Stimulated activated naive B cell treated with anti-CD40 and anti-IgM and Interleukin-4, amounts not matched to agents 10 μg/mL and 1 μg/mL and 100 μg/mL, for 72 hours (primary cell): ENCODE data around the gene SYVN1.
"Not testable (repeated sequence)": the region's sequence is repeated elsewhere in the genome, so short reads cannot be mapped to it uniquely, and the experiment has no call there.

Experiments
- ATAC-seq, 2 donors: fragments of 150-1000 bp; cut with Tn5 transposase; replicated peaks; 2 replicates each; pipeline ENCODE4 v1.10.0; 2021; ENCODE audit warnings: moderate library complexity in 1 of 2
- DNase-seq: peaks from one replicate; pipeline ENCODE4 v3.0.0; 2021
- H3K27ac Mint-ChIP-seq: one replicate; pipeline ENCODE4 v1.8.0; 2022; ENCODE audit warnings: mild to moderate bottlenecking, mixed read lengths
- H3K27me3 Mint-ChIP-seq, 2 donors: one replicate each; pipeline ENCODE4 v1.8.0; 2022; ENCODE audit warnings: mixed read lengths in 2 of 2
- H3K36me3 Mint-ChIP-seq, 2 donors: one replicate each; pipeline ENCODE4 v1.8.0; 2022; ENCODE audit warnings: mixed read lengths in 2 of 2, mild to moderate bottlenecking in 1 of 2
- H3K4me1 Mint-ChIP-seq, 2 donors: one replicate each; pipeline ENCODE4 v1.8.0; 2022; ENCODE audit warnings: mixed read lengths in 2 of 2, mild to moderate bottlenecking in 1 of 2
- H3K4me3 Mint-ChIP-seq, 2 donors: one replicate each; pipeline ENCODE4 v1.8.0; 2022; ENCODE audit warnings: mild to moderate bottlenecking in 2 of 2, mixed read lengths in 2 of 2, moderate library complexity in 1 of 2
- H3K9me3 Mint-ChIP-seq, 2 donors: one replicate each; pipeline ENCODE4 v1.8.0; 2022; ENCODE audit warnings: mixed read lengths in 2 of 2, mild to moderate bottlenecking in 1 of 2

Gene SYVN1

DNA sequence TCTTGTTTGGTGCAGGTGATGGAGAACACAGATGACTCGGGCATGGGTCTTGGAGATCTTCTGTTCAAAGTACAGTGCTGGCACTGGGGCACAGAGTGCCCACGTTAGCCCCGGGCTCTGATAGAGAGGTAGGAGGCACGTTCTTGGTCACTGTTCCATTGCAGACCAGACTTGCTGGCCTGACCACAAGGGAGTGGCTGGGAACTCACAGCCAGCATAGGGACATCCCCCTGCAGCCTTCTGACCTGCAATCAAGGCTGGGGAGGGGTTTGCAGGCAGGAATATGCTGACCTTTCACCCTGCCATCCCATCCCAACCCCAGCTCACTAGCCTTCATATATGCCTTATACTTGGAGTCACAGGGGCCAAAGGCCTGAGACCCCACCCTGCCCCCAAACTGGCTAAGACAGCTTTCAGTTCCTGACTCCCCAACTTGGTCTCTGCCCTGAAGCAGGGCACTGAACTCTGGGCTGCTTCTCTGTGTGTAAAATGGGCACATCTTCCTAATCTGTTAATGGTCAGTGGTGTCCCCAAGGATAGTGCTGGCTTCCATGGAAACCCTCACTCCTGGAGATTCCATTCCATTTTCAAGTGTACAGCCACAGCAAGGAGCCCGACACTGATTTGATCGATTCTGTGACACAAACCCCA lies 7.6 kb downstream of the SYVN1 start:
- Mint-ChIP-seq H3K36me3 (peaks cover 53 to 71% of the 10 kb centered on the region in 2 donors), H3K4me3 (peak overlapping the region; percentile 3 to 6), H3K9me3 (no peaks in the 10 kb centered on the region), H3K4me1 (peaks cover 42 to 76% of the 10 kb centered on the region in 2 donors), H3K27me3 (no peaks in the 10 kb centered on the region), H3K27ac (peak overlapping the region; percentile 38)
- no peak for DNase-seq
- no peak for ATAC-seq

DNA sequence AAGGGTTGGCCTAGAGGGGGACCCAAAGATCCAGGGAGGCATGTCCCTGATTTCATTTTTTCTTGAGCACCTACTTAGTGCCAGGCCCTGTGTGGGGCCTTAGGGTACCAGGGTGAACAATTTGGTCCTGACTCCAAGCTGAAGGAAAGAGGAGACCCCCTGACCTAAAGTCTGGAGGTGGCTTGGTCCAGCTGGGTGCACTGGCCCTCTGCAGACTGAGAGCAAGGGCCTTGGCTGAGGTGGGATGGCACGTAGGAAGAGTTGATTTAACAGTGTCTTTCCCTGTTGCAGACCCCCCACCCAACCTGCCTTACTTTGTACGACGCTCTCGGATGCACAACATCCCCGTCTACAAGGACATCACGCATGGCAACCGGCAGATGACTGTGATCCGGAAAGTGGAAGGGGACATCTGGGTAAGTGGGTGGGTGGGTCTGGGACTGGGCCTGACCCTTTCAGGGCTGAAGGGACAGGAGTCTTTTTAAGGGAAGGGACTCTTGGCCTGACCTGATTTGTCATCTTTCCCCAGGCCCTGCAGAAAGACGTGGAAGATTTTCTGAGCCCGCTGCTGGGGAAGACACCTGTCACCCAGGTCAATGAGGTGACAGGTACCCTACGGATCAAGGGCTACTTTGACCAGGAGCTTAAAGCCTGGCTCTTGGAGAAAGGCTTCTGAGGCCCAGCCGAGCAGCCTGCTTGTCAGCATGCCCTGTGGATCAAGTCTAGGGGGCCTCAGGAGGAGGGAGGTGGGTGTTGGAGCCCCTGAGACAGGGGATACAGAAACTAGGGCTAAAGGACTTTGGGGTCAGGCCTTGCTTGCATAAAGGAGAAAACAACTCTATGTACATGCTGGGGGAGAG lies 8.9 kb downstream of the SYVN1 start:
- Mint-ChIP-seq H3K27me3 (no peaks in the 10 kb centered on the region), H3K36me3 (peaks cover 56 to 73% of the 10 kb centered on the region in 2 donors), H3K4me1 (peaks cover 38 to 75% of the 10 kb centered on the region in 2 donors), H3K9me3 (no peaks in the 10 kb centered on the region), H3K4me3 (no peak overlapping the region), H3K27ac (peak overlapping the region; percentile 5)
- ATAC-seq (no peak), DNase-seq (no peak)

DNA sequence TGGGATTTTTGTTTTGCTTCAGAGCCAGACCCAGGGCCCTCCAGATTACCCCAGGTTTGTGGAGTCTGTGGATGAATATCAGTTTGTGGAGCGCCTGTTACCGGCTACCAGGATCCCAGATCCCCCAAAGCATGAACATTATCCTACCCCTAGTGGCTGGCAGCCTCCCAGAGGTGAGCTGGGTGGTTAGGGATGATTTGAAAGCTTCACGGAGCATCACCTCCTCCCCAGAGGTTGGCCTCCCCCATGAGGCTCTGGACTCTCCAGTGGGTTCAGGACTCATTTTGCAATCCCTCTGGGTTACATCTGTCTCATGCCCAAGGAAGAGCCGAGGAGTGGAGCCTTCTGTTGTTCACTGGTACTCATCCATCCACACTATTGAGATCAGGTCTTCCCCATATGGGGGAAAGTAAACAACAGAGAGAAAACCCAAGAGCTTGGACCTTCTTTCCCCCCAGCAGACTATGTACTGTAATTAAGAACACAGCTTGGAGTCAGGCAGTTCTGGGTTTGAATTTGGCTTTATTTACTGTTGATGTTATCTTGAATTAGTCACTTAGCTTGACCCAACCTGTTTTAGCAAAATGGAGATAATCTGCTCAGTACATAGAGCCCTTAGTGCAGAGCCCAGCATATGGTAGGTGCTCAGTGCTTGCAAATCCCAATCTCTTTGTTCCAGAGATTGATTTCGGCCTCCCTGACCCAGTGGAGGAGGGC lies 9.7 kb downstream of the SYVN1 start:
- Mint-ChIP-seq H3K4me1 (peaks cover 33 to 75% of the 10 kb centered on the region in 2 donors), H3K36me3 (peaks cover 52 to 73% of the 10 kb centered on the region in 2 donors), H3K4me3 (peak overlapping the region in 1 of 2 donors; percentile 26), H3K9me3 (no peaks in the 10 kb centered on the region), H3K27me3 (no peaks in the 10 kb centered on the region), H3K27ac (peak overlapping the region; percentile 33)
- no peak for DNase-seq
- ATAC-seq = no peak

DNA sequence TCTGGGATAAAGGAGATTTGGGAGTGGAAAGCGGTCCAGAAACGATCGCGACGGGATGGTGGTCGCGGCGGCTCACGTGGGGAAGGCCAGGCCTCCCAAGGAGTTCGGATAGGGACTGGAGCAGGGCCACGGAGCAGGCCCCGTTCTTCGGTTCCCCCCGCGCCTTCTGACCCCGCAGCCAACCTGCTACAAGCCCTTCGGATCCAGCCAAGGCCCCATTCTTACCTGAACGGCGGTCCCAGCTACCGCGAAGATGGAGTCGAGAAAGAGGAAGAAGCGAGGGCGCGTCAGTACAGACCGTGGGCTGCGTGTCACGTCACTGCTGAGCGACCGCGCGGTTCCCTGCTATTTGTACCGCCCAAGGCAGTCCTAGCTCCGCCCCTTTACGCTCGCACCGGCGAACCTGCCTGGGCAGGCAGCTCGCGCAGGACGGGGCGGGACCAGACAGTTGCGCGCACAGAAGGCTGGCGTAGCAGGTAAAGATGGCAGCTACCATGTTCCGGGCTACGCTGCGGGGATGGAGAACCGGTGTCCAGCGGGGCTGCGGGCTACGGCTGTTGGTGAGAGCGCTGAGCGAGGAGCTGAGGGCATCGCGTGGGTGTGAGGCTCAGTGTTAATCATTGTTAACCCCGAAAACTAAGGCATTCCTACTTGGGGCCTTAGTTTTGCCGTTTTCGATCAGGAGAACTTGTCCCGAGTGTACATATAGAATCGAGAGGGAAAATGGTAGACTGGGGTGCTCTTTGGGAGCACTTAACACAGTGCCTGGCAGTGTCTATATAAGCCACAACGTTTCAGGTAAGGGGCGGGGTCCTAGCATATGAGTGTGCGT lies 12.2 kb downstream of the SYVN1 start, which contains the start of the genes FAU and MRPL49:
FAU (minus strand) TSS at position 270 of the 832 bp plus-strand sequence. CDS start 321 bp downstream, outside the sequence.
MRPL49 (plus strand) TSS at position 457 of the 832 bp plus-strand sequence; CDS start at position 483, 26 bp downstream.
- ATAC-seq = peak; percentile 84 to 86
- Mint-ChIP-seq H3K4me1 (peaks cover 37 to 80% of the 10 kb centered on the region in 2 donors), H3K27me3 (no peaks in the 10 kb centered on the region), H3K36me3 (peaks cover 51 to 79% of the 10 kb centered on the region in 2 donors), H3K27ac (peak within 1 kb of the TSS; percentile 100), H3K9me3 (no peaks in the 10 kb centered on the region), H3K4me3 (peak within 1 kb of the TSS; percentile 94 to 100)
- peak; percentile 98 for DNase-seq

DNA sequence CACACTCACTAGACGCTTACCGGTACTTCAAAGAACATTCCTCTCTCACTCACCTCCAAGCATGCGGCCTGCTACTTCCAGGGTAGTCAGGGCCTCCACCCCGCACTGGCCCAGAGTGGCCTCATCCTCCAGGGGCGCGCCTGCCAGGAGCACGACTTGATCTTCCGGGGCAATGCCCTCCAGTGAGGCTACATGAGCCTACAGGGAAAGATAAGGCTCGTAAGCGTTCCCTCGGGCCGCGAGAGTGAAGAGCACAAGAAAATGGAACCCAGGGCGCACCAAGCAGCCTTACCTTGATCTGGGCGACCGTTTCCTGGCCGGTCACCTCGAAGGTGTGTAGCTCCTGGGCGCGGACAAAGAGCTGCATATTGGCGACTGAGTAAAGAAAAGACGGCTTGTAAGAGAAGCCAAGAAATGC lies 12.9 kb downstream of the SYVN1 start:
- peak overlapping the region; percentile 100 for H3K27ac Mint-ChIP-seq
- no peaks in the 10 kb centered on the region for H3K27me3 Mint-ChIP-seq
- peaks cover 45 to 76% of the 10 kb centered on the region in 2 donors for H3K36me3 Mint-ChIP-seq
- H3K9me3 Mint-ChIP-seq = no peaks in the 10 kb centered on the region
- peaks cover 31 to 79% of the 10 kb centered on the region in 2 donors for H3K4me1 Mint-ChIP-seq
- ATAC-seq = no peak
- no peak for DNase-seq
- peak overlapping the region; percentile 94 to 100 for H3K4me3 Mint-ChIP-seq

DNA sequence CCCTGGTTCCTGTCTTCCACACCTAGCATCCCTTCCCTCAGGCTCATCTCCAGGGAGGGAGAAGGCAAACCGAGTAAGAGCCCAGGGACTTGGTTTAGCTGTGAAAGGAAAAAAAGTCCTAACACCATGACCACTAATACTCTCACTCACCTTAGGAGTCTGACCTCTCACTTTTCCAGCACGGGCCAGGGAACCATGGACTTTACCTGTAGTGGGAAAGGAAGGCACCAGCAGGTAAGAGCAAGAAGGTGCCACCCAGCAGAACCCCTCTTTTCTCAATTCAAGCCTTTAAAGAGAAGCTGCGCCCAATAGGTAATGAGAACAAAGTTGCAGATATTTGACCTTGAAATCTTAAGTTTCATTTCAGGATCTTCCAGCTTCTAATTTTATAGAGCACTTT lies 13.5 kb downstream of the SYVN1 start:
- H3K4me1 Mint-ChIP-seq = peaks cover 31 to 79% of the 10 kb centered on the region in 2 donors
- H3K27ac Mint-ChIP-seq = peak overlapping the region; percentile 100
- H3K27me3 Mint-ChIP-seq = no peaks in the 10 kb centered on the region
- DNase-seq (no peak), ATAC-seq (no peak)
- peak overlapping the region; percentile 94 to 100 for H3K4me3 Mint-ChIP-seq
- peaks cover 44 to 72% of the 10 kb centered on the region in 2 donors for H3K36me3 Mint-ChIP-seq
- H3K9me3 Mint-ChIP-seq = no peaks in the 10 kb centered on the region

DNA sequence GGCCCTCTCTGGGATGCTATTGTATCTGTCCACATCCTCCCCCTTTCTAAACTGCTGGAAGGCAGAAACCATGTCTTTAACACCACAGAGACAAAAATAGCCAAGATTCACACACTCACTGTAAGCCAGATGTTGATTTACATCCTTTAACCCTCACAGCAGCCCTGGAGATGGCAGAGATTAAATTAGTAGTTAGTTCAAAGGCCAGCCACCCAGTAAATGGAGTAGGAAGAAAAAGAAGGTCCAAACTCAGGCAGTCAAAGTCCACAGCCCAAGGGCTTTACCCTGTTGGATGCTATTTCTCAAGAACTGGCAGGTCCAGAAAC lies 14.7 kb downstream of the SYVN1 start:
- H3K9me3 Mint-ChIP-seq = no peaks in the 10 kb centered on the region
- ATAC-seq (no peak), DNase-seq (no peak)
- H3K36me3 Mint-ChIP-seq = peaks cover 46 to 69% of the 10 kb centered on the region in 2 donors
- H3K27ac Mint-ChIP-seq = peak overlapping the region; percentile 100
- peaks cover 31 to 78% of the 10 kb centered on the region in 2 donors for H3K4me1 Mint-ChIP-seq
- H3K27me3 Mint-ChIP-seq = no peaks in the 10 kb centered on the region
- H3K4me3 Mint-ChIP-seq = peak overlapping the region in 1 of 2 donors; percentile 29

DNA sequence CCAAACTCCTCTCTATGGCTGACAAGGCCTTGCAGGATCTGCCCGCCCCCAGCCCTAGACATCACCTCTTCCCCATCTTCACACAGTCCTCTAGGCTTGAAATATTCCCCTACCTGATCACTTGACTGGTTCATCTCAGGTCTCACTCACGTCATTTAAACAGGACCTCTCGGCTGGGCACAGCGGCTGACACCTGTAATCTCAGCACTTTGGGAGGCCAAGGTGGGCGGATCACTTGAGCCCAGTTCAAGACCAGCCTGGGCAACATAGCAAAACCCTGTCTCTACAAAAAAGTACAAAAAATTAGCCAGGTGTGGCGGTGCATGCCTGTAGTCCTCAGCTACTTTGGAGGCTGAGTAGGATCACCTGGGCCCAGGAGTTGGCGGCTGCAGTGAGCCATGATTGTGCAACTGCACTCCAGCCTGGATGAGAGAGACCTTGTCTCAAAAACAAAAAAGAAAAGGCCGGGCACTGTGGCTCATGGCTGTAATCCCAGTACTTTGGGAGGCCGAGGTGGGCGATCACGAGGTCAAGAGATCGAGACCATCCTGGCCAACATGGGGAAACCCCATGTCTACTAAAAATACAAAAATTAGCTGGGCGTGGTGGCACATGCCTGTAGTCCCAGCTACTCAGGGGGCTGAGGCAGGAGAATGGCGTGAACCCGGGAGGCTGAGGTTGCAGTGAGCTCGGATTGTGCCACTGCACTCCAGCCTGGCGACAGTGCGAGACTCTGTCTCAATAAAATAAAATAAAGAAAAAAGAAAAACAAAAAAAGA lies 15.2 kb downstream of the SYVN1 start:
- Mint-ChIP-seq H3K4me1 (peaks cover 28 to 74% of the 10 kb centered on the region in 2 donors), H3K4me3 (peak overlapping the region in 1 of 2 donors; percentile 33), H3K27ac (peak overlapping the region; percentile 98), H3K36me3 (peaks cover 45 to 65% of the 10 kb centered on the region in 2 donors)
- not testable (repeated sequence) for ATAC-seq, H3K9me3 Mint-ChIP-seq, DNase-seq, H3K27me3 Mint-ChIP-seq

DNA sequence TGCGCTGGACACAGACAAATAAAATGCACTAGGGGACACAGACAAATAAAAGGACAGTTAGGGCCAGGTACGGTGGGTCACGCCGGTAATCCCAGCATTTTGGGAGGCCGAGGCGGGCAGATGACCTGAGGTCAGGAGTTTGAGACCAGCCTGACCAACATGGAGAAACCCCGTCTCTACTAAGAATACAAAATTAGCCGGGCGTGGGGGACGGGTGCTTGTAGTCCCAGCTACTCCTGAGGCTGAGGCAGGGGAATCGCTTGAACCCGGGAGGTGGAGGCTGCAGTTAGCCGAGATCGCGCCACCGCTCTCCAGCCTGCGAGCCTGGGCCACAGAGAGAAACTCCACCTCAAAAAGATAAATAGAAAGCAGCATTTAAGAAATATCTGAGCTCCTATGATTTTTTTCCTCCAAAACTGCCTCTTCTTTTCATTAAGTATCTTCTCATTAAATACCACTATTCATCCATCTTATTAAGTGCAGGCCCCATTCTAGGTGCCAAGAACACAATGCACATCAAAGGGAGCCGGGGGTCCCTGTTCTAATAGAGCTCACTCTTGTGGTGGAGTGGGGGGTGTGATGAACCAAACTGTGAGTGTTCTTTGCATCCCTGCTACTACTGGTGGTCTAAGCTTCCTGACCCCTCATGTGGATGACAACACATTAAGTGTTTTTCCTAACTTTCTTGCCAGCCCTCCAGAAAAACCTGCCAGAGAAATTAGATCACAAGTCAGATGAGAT lies 16.1 kb downstream of the SYVN1 start:
- Mint-ChIP-seq H3K27me3 (no peaks in the 10 kb centered on the region), H3K4me3 (peak overlapping the region; percentile 89 to 91), H3K27ac (peak overlapping the region; percentile 98), H3K9me3 (no peaks in the 10 kb centered on the region), H3K36me3 (peaks cover 47 to 64% of the 10 kb centered on the region in 2 donors), H3K4me1 (peaks cover 30 to 75% of the 10 kb centered on the region in 2 donors)
- no peak for ATAC-seq
- no peak for DNase-seq

DNA sequence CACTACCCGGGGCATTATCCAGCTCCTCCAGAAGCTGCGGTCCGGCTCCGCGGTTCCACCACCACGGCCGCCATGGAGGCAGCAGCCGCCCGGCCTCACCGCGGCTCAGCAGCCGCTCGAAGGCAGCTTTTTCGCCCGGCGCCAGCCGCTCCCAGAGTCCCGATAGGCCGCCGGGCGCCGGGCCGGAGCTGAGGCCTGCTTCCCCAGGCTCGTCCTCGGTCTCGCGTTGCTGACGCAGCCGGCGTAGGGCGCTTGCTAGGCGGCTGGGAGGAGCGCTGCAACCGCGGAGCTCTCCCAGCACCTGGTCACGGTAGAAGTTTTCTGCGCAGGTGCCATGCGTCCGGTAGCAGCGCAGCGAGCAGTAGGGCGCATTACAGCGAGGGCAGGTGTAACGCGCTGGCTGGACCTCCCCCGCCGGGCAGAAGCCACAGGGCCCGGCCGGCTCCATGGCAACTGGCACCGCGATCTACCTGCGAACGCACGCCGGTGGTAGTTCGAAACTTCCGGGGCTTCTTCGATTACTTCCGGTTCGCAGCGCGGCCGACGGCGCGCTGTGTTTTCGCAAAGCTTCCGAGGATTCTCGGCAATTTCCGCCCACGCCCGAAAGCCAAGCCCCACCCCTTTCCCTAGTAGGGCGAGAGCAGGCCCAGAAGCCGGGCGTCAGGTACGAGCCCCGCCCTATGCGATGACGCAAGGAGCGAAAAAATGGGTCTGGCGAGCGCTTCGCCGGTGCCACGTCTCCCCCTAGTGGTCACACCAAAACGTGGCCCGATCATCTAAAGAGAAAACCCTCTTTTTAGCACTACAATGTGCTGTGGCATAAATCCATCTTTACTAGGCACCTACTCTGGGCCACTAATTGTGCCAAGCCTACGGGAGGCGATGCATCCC lies 16.9 kb downstream of the SYVN1 start, which contains the start of gene ZNHIT2:
ZNHIT2 (minus strand) TSS at position 496 of the 891 bp plus-strand sequence; CDS start at position 448, 48 bp downstream.
- Mint-ChIP-seq H3K36me3 (peaks cover 46 to 64% of the 10 kb centered on the region in 2 donors), H3K4me1 (peaks cover 35 to 81% of the 10 kb centered on the region in 2 donors)

DNA sequence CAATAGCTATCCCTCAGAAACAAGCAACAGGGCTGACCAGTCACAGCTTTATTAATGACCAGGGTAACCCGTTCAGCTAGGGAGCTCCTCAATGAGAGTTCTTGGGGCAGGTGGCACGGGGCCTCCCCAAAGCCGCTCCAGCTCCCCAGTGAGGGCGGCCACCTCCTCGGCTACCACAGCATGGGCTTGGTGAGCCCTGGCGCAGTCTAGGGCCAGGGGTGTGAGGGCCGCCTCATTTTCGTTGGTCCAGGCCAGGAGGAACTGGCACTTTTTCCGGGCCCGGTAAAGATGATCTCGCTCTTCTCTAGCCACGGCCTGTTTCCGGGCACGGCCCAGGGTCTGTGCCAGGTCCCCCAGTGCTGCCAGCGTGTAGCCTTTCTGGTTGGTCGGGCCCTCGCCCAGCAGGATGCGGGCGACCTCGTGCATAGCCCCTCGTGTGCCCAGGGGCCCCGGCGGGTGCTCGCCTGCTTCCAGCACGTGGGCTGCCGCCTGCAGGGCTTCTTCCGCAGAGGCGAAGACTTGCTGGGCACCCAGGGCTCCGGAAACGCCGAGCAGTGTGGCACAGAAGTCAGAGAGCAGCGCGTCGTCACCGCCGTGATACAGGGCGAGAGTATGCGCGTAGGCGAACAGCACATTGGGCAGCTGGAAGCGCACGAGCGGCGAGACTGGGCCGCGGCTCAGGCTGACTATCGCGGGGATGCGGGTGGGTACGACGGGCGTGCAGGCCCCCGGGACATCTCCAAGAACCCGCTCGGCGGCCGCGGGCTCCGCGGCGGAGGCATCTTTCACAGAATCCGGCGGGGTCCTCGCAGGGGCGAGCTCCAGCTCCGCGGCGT lies 17.7 kb downstream of the SYVN1 start:
- peak; percentile 14 to 22 for ATAC-seq
- peaks cover 41 to 88% of the 10 kb centered on the region in 2 donors for H3K4me1 Mint-ChIP-seq
- H3K9me3 Mint-ChIP-seq = no peaks in the 10 kb centered on the region
- no peaks in the 10 kb centered on the region for H3K27me3 Mint-ChIP-seq
- H3K36me3 Mint-ChIP-seq = peaks cover 39 to 60% of the 10 kb centered on the region in 2 donors
- H3K27ac Mint-ChIP-seq = peak overlapping the region; percentile 98
- peak; percentile 56 for DNase-seq
- H3K4me3 Mint-ChIP-seq = peak overlapping the region; percentile 89 to 91

More for the DNA sequence above, 16.9 kb downstream of the SYVN1 start, which contains the start of gene ZNHIT2:
- Mint-ChIP-seq H3K27me3 (no peaks in the 10 kb centered on the region), H3K4me3 (peak within 1 kb of the TSS; percentile 89 to 91), H3K27ac (peak within 1 kb of the TSS; percentile 98), H3K9me3 (no peaks in the 10 kb centered on the region)
- peak; percentile 62 to 74 for ATAC-seq
- peak; percentile 100 for DNase-seq
